Keratinocyte (primary cell): Measurements from ENCODE around the gene FGF10. TPM values are rescaled to one million over a fixed set of nuclear protein-coding genes. Genes with fewer than 3 reads are reported as not detected.

Experiments
- DNase-seq: peaks from one replicate; pipeline ENCODE4 v3.0.0-alpha.2; 2011; ENCODE audit warnings: low read depth, missing footprints, low spot score
- FAIRE-seq: peaks from 2 replicates; lab custom pipeline; 2011; peaks lifted over from hg19 to GRCh38; lab: Jason Lieb, UNC
- H2AFZ ChIP-seq: 2 replicates; pipeline ENCODE4 v1.6.0; 2012; ENCODE audit warnings: low read length, control low read depth, inconsistent platforms; ENCODE audit not compliant: control insufficient read depth
- H3K27ac ChIP-seq: 2 replicates; pipeline ENCODE4 v1.5.1; 2011; ENCODE audit warnings: low read length; ENCODE audit not compliant: control insufficient read depth, insufficient read depth
- H3K27me3 ChIP-seq: 3 replicates; pipeline ENCODE4 v1.6.0; 2011; ENCODE audit warnings: low read length; ENCODE audit not compliant: control insufficient read depth, insufficient read depth; ENCODE audit errors: extremely low read depth
- H3K36me3 ChIP-seq, 2 experiments: 2 replicates in 1 of 2; 3 replicates in 1 of 2; pipeline ENCODE4 v1.5.1; 2011; ENCODE audit warnings: low read length in 2 of 2, mild to moderate bottlenecking in 1 of 2; ENCODE audit not compliant: control insufficient read depth in 2 of 2, insufficient read depth in 2 of 2; ENCODE audit errors: extremely low read depth in 1 of 2
- H3K4me1 ChIP-seq: 3 replicates; pipeline ENCODE4 v1.5.1; 2011; ENCODE audit warnings: low read length; ENCODE audit not compliant: control insufficient read depth, insufficient read depth; ENCODE audit errors: extremely low read depth
- H3K4me2 ChIP-seq: 3 replicates; pipeline ENCODE4 v1.6.0; 2011; ENCODE audit warnings: low read depth, low read length; ENCODE audit not compliant: control insufficient read depth, insufficient read depth; ENCODE audit errors: extremely low read depth
- H3K4me3 ChIP-seq, 3 experiments: fragments of 200-600 bp in 1 of 3; sonication (generic) in 1 of 3; 2 replicates in 2 of 3; 3 replicates in 1 of 3; pipeline ENCODE4 v1.5.1; 2011 to 2016; ENCODE audit warnings: low read length in 3 of 3, mild to moderate bottlenecking in 3 of 3, control low read depth in 2 of 3, inconsistent platforms in 1 of 3, low read depth in 1 of 3, mixed read lengths in 1 of 3, mixed run types in 1 of 3, moderate library complexity in 1 of 3; ENCODE audit not compliant: control insufficient read depth in 2 of 3, insufficient read depth in 2 of 3; ENCODE audit errors: extremely low read depth in 1 of 3
- H3K79me2 ChIP-seq: 2 replicates; pipeline ENCODE4 v1.6.0; 2012; ENCODE audit warnings: low read length; ENCODE audit not compliant: control insufficient read depth, insufficient read depth
- H3K9ac ChIP-seq: 3 replicates; pipeline ENCODE4 v1.6.0; 2011; ENCODE audit warnings: low read length; ENCODE audit not compliant: control insufficient read depth, insufficient read depth; ENCODE audit errors: extremely low read depth
- H3K9me1 ChIP-seq: 3 replicates; pipeline ENCODE4 v1.6.0; 2011; ENCODE audit warnings: low read length; ENCODE audit not compliant: control insufficient read depth, insufficient read depth; ENCODE audit errors: extremely low read depth
- H3K9me3 ChIP-seq: 2 replicates; pipeline ENCODE4 v1.5.1; 2012; ENCODE audit warnings: low read depth, low read length; ENCODE audit not compliant: control insufficient read depth
- H4K20me1 ChIP-seq: 3 replicates; pipeline ENCODE4 v1.6.0; 2011; ENCODE audit warnings: low read length; ENCODE audit not compliant: control insufficient read depth, insufficient read depth; ENCODE audit errors: extremely low read depth
- CTCF ChIP-seq, 3 experiments: IDR thresholded peaks in 1 of 3; conservative IDR thresholded peaks in 1 of 3; optimal IDR thresholded peaks in 1 of 3; 2 replicates in 2 of 3; 3 replicates in 1 of 3; pipeline versions ENCODE3 to v1.5.1; 2011; ENCODE audit warnings: low read length in 3 of 3, mild to moderate bottlenecking in 3 of 3, moderate library complexity in 2 of 3, control low read depth in 1 of 3, inconsistent platforms in 1 of 3; ENCODE audit not compliant: insufficient read depth in 2 of 3; ENCODE audit errors: extremely low read depth in 1 of 3
- EZH2 ChIP-seq: IDR thresholded peaks from one replicate; pipeline ENCODE4 v1.6.1; 2012; ENCODE audit warnings: inconsistent platforms, mild to moderate bottlenecking, low read length, moderate library complexity
- dilution Hi-C: fragments of 300-500 bp; cut with MboI; formaldehyde crosslinking; loops from one replicate; pipeline ENCODE4 v1.7.0; 2020; ENCODE audit warnings: low sequenced_read_pairs; ENCODE audit not compliant: extremely low pct_ligation_motif_present
- polyA plus RNA-seq, 5 experiments: library from polyadenylated mRNA; depleted of rRNA in 3 of 5; stranded (reverse) in 3 of 5; stranded (forward) in 1 of 5; unstranded in 1 of 5; fragments of >200 nt; gene quantifications; 1 replicate in 1 of 5; 2 replicates in 3 of 5; 3 replicates in 1 of 5; pipeline versions ENCODE4 v1.2.1 to v1.2.3, GENCODE V29; 2011 to 2012; ENCODE audit warnings: missing spikeins in 2 of 5, low read depth in 1 of 5, low replicate concordance in 1 of 5

Gene FGF10
- polyA plus RNA-seq, 1 donor (not counting 4 experiments of a cell fraction or from before 2014, with no cell fraction given) = not detected

- FAIRE-seq = no peak
- no peak overlapping the region for H3K4me2 ChIP-seq
- no peaks in the 10 kb centered on the region for H4K20me1 ChIP-seq
- dilution Hi-C loops = no loop called here
- H3K36me3 ChIP-seq = no peaks in the 10 kb centered on the region
- H3K79me2 ChIP-seq = no peaks in the 10 kb centered on the region
- H3K4me3 ChIP-seq = no peak overlapping the region
- H3K27me3 ChIP-seq = no peaks in the 10 kb centered on the region
- no peaks in the 10 kb centered on the region for H3K4me1 ChIP-seq
- no peaks in the 10 kb centered on the region for H3K9me3 ChIP-seq
- no peak for DNase-seq
- no peak overlapping the region for H3K27ac ChIP-seq
- TF ChIP-seq EZH2 = no peak
- TF ChIP-seq CTCF (optimal IDR thresholded peaks at IDR 0.05 in 1 of 3, IDR thresholded peaks at IDR 0.05 in 1 of 3, conservative IDR thresholded peaks at IDR 0.05 in 1 of 3; ENCODE audit: extremely low read depth in 1 of 3, insufficient read depth in 2 of 3, low read length in 3 of 3) = no peak
- no peaks in the 10 kb centered on the region for H3K9me1 ChIP-seq
- H2AFZ ChIP-seq = no peak overlapping the region
- no peak overlapping the region for H3K9ac ChIP-seq
Observed at GRCh38 chr5:44275329-44275728, 113.9 kb downstream of the FGF10 start.

- Histone ChIP-seq H3K27me3 (no peaks in the 10 kb centered on the region), H4K20me1 (no peaks in the 10 kb centered on the region), H3K4me2 (no peak overlapping the region), H2AFZ (no peak overlapping the region), H3K4me3 (no peak overlapping the region), H3K9me3 (no peaks in the 10 kb centered on the region), H3K79me2 (no peaks in the 10 kb centered on the region), H3K36me3 (no peaks in the 10 kb centered on the region), H3K9ac (no peak overlapping the region), H3K4me1 (no peaks in the 10 kb centered on the region), H3K9me1 (no peaks in the 10 kb centered on the region), H3K27ac (no peak overlapping the region)
- no peak for DNase-seq
- TF ChIP-seq CTCF (optimal IDR thresholded peaks at IDR 0.05 in 1 of 3, IDR thresholded peaks at IDR 0.05 in 1 of 3, conservative IDR thresholded peaks at IDR 0.05 in 1 of 3; ENCODE audit: extremely low read depth in 1 of 3, insufficient read depth in 2 of 3, low read length in 3 of 3) = no peak
- no peak for TF ChIP-seq EZH2
- FAIRE-seq = no peak
- dilution Hi-C loops = no loop called here
Observed at GRCh38 chr5:44267909-44268308, 121.3 kb downstream of the FGF10 start.
